ENCODE data around the gene TMIE.
"Not testable (repeated sequence)": the region's sequence is repeated elsewhere in the genome, so short reads cannot be mapped to it uniquely, and the experiment has no call there.

TMIE gene

DNA sequence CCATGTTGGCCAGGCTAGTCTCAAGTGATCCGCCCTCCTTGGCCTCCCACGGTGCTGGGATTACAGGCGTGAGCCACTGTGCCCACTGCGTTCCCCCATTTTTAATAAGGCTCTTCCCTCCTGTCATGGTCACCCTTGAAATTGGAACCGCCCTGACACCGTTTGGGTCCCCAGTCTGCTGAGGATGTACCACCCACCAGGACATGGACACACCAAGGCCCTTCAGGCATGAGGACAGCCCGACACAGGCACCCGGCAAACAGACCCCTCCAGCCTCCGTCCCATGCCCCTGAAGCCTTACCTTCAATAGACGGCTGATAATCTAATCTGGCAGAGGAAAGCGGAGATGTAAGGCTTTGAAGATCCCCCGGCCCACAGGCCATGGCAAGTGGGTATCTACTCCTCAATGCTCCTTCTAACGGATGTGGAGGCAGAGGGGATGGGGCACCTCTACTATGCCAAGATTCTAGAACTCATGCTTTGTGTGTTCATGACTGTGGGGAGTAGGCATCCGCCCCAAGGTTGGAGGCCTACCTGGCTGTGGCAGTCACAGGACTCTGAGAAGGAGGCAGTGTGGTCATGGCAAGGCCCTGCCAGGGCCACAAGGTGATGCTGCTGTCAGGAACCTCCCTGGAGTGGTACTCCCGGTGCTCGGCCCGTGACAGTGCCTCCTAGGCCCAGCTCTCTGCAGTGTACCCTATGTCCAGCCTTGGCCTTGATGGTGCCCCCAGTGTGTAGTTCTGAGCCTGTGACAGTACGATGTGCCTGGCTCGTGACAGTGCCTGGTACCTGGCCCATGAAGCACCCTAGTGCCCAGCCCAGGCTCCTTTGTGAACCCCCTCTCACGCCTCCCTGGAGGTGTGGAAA, 35.0 kb downstream of the TMIE start:
- TF ChIP-seq, protein P1, sequence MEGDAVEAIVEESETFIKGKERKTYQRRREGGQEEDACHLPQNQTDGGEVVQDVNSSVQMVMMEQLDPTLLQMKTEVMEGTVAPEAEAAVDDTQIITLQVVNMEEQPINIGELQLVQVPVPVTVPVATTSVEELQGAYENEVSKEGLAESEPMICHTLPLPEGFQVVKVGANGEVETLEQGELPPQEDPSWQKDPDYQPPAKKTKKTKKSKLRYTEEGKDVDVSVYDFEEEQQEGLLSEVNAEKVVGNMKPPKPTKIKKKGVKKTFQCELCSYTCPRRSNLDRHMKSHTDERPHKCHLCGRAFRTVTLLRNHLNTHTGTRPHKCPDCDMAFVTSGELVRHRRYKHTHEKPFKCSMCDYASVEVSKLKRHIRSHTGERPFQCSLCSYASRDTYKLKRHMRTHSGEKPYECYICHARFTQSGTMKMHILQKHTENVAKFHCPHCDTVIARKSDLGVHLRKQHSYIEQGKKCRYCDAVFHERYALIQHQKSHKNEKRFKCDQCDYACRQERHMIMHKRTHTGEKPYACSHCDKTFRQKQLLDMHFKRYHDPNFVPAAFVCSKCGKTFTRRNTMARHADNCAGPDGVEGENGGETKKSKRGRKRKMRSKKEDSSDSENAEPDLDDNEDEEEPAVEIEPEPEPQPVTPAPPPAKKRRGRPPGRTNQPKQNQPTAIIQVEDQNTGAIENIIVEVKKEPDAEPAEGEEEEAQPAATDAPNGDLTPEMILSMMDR (IDR thresholded peaks at IDR 0.05; ENCODE audit: low read depth, low read length, missing control alignments), result no peak
- DNase-seq (ENCODE audit: low read depth), result no peak
- no peak overlapping the region for H3K4me3 ChIP-seq (ENCODE audit: low read depth, low read length)

DNA sequence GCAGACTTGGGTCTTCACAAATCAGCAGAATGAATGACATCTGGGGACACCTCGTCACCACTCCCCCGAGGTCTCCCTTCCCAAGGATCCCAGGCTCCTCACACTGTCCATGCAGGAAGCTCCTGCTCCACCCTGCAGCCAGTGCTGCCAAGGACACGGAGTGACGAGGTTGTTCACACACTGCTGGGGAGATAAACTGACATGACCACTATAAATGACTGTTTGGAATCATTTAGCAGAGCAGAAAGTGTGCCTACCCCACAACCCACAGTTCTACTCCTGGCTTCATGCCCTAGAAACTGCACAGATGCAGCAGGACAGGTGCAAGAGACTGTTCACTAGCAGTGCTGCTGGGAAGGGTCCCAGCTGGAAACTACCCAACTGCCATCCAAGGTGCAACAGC, 36.1 kb downstream of the TMIE start:
- no peak for DNase-seq (ENCODE audit: low read depth)
- TF ChIP-seq, protein P1 (IDR thresholded peaks at IDR 0.05; ENCODE audit: low read depth, low read length, missing control alignments), result no peak
- no peak overlapping the region for H3K4me3 ChIP-seq (ENCODE audit: low read depth, low read length)

DNA sequence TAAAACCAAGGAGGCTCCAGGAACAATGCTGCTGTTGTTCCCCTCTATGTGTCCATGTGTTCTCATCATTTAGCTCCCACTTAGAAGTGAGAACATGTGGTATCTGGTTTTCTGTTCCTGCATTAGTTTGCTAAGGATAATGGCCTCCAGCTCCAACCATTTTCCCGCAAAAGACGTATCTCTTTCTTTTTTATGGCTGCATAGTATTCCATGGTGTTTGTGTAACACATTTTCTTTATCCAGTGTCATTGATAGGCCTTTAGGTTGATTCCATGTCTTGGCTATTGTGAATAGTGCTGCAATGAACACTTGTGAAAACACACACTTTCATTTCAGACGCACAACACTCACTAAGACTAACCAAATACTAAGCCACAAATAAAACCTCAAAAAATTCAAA, 38.4 kb downstream of the TMIE start:
- not testable (repeated sequence) for DNase-seq (ENCODE audit: low read depth); H3K4me3 ChIP-seq (ENCODE audit: low read depth, low read length)

DNA sequence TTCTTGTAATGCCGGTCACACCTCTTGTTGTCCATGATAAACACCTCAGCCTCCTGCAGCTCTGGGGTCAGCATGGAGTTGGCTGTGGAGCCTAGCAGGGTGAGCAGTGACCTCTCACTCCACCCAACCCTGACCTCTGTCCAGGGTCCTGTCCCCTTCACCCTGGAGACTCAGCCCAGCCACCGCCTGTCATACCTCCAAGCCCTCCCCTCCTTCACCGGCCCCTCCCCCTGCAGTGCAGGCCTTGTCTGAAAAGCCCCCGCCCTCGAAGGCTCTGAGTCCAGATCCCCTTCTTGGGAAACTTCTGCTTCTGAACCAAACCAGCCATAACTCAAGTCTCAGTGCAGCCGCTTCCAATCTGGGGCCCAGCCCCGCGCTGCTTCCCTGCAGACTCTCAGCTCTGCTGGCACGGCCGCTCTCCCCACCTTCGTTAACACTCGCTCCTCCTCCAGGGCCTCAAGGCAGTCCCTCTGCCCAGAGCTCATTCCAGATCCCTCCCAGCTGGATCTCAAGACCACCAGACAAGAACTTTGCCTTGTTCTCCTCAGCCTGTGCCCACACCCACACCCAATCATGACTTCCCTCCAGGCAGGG, 41.9 kb downstream of the TMIE start:
- TF ChIP-seq, protein P1 (IDR thresholded peaks at IDR 0.05; ENCODE audit: low read depth, low read length, missing control alignments), result no peak
- no peak overlapping the region for H3K4me3 ChIP-seq (ENCODE audit: low read depth, low read length)
- no peak for DNase-seq (ENCODE audit: low read depth)

DNA sequence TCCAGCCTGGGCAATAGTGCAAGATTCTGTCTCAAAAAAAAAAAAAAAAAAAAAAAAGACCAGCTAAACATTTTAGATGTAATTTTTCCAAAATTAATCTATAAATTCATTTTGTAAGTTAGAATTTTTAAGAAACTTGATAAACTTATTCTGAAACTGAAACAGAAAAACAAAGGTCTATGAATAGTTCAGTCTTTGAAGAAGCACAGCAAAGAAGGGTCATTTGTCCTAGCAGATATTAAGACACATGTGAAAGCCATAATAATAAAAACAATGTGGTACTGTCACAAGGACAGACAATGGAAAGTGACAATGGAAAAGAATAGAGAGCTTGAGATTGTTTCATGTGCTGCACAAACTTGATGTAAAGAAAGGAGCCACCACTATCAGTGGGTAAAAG, 45.5 kb downstream of the TMIE start:
- no peak for DNase-seq (ENCODE audit: low read depth)
- H3K4me3 ChIP-seq (ENCODE audit: low read depth, low read length), result no peak overlapping the region
- TF ChIP-seq, protein P1 (IDR thresholded peaks at IDR 0.05; ENCODE audit: low read depth, low read length, missing control alignments), result no peak

DNA sequence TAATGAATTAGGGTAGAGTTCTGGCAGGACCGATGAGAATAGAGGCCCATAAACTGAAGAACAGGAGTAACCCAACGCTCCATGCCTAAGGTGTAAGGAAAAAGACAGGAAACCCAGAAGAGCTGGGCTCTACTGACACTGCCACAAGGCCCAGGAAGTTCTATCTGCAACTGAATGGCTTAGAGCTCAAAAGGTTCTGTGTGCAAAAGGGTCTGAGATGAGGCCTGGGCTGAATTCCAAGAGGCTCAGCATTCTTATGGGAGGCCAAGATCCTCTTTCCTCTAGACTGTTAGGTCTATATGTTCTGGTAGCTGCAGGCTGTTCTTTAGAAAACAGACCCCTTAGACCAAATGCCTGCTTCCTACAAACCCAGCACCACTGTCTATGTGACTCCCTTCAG, 47.0 kb downstream of the TMIE start:
- TF ChIP-seq, protein P1 (IDR thresholded peaks at IDR 0.05; ENCODE audit: low read depth, low read length, missing control alignments), result no peak
- no peak for DNase-seq (ENCODE audit: low read depth)

DNA sequence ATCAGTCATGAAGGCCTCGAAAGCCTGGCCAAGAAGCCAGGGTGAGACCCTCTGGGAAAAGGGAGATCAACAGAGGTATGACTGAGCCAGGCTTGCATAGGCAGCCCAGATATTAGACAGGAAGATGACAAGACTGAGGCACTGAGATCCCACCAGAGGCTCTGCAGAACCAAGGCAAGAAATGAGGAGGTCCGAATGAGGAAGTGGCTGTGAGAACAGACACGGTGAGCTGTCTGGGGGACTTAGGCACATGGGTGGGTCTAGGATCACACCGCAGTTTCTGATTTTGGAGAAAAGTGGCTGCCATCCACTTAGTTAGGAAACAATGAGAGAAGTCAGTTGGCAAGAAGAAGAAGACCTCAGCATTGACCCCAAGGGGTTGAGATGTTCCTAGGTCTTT, 47.9 kb downstream of the TMIE start:
- H3K4me3 ChIP-seq (ENCODE audit: low read depth, low read length), result no peak overlapping the region
- DNase-seq (ENCODE audit: low read depth), result no peak
- TF ChIP-seq, protein P1 (IDR thresholded peaks at IDR 0.05; ENCODE audit: low read depth, low read length, missing control alignments), result no peak

More for the DNA sequence above, 47.0 kb downstream of the TMIE start:
- no peak overlapping the region for H3K4me3 ChIP-seq (ENCODE audit: low read depth, low read length)
